Loucy (cell line): Measurements from ENCODE around the gene ARHGAP11A.

Source experiments
- H2AFZ ChIP-seq: fragments of 200-600 bp; sonication (generic); 2 replicates; pipeline ENCODE4 v1.6.0; 2016; ENCODE audit warnings: antibody characterized with exemption, mild to moderate bottlenecking, low read length, moderate library complexity
- H3F3A ChIP-seq: fragments of 200-600 bp; 2 replicates; pipeline ENCODE4 v1.6.0; 2016; ENCODE audit warnings: antibody characterized with exemption, low read depth, mild to moderate bottlenecking
- H3K27me3 ChIP-seq: fragments of 200-600 bp; sonication (generic); 2 replicates; pipeline ENCODE4 v1.6.1; 2014; ENCODE audit warnings: low read length, mild to moderate bottlenecking; ENCODE audit not compliant: insufficient read depth, poor library complexity, severe bottlenecking
- H3K36me3 ChIP-seq: fragments of 200-600 bp; sonication (generic); 2 replicates; pipeline ENCODE4 v1.6.1; 2016; ENCODE audit warnings: low read length; ENCODE audit not compliant: insufficient read depth
- H3K4me1 ChIP-seq: fragments of 200-600 bp; sonication (generic); 2 replicates; pipeline ENCODE4 v1.5.1; 2014; ENCODE audit warnings: low read length, mild to moderate bottlenecking; ENCODE audit not compliant: insufficient read depth, poor library complexity, severe bottlenecking
- H3K4me2 ChIP-seq: fragments of 200-600 bp; sonication (generic); 2 replicates; pipeline ENCODE4 v1.6.0; 2014; ENCODE audit warnings: antibody characterized with exemption, low read length, low read depth, mild to moderate bottlenecking; ENCODE audit not compliant: poor library complexity, severe bottlenecking
- H3K4me3 ChIP-seq: fragments of 200-600 bp; sonication (generic); 2 replicates; pipeline ENCODE4 v1.5.1; 2014; ENCODE audit warnings: low read length, mild to moderate bottlenecking, mixed read lengths; ENCODE audit not compliant: poor library complexity, severe bottlenecking
- H3K79me2 ChIP-seq: fragments of 200-600 bp; sonication (generic); 2 replicates; pipeline ENCODE4 v1.6.1; 2014; ENCODE audit warnings: low read length; ENCODE audit not compliant: insufficient read depth
- H3K9ac ChIP-seq: fragments of 200-600 bp; sonication (generic); 2 replicates; pipeline ENCODE4 v1.6.0; 2014; ENCODE audit warnings: mild to moderate bottlenecking, low read depth, low read length, moderate library complexity; ENCODE audit not compliant: poor library complexity, severe bottlenecking
- H3K9me2 ChIP-seq: fragments of 200-600 bp; sonication (generic); replicated peaks from 2 replicates; pipeline ENCODE4 v1.6.1; 2016; ENCODE audit warnings: low read depth, low read length, mixed read lengths
- H3K9me3 ChIP-seq: fragments of 200-600 bp; sonication (generic); 2 replicates; pipeline ENCODE4 v1.6.1; 2014; ENCODE audit warnings: mild to moderate bottlenecking, antibody characterized with exemption, low read length, low read depth; ENCODE audit not compliant: insufficient read depth
- H4K20me1 ChIP-seq: fragments of 200-600 bp; sonication (generic); 2 replicates; pipeline ENCODE4 v1.6.0; 2014; ENCODE audit warnings: antibody characterized with exemption, low read length, mild to moderate bottlenecking; ENCODE audit not compliant: insufficient read depth, poor library complexity, severe bottlenecking
- CTCF ChIP-seq: fragments of 200-600 bp; sonication (generic); conservative IDR thresholded peaks from 2 replicates; pipeline ENCODE4 v1.5.1; 2014; ENCODE audit warnings: mild to moderate bottlenecking, antibody characterized with exemption, low read length
- EZH2phosphoT487 ChIP-seq: fragments of 200-600 bp; IDR thresholded peaks from 2 replicates; pipeline ENCODE4 v1.6.1; 2018; ENCODE audit warnings: antibody characterized with exemption, mild to moderate bottlenecking, moderate library complexity, borderline replicate concordance

The ARHGAP11A gene

GRCh38 chr15:32667321-32667720 lies 52.0 kb downstream of the ARHGAP11A start:
- TF ChIP-seq CTCF, result no peak
- TF ChIP-seq EZH2phosphoT487, result no peak

GRCh38 chr15:32668942-32669341 lies 53.6 kb downstream of the ARHGAP11A start:
- Histone ChIP-seq H3K9me3 (no peaks in the 10 kb centered on the region), H4K20me1 (no peaks in the 10 kb centered on the region), H3K36me3 (no peaks in the 10 kb centered on the region), H3K9ac (no peak overlapping the region), H3K4me1 (no peaks in the 10 kb centered on the region), H3K79me2 (no peaks in the 10 kb centered on the region), H3K4me2 (no peak overlapping the region), H3K27me3 (no peaks in the 10 kb centered on the region), H3K9me2 (no peaks in the 10 kb centered on the region), H3F3A (no peaks in the 10 kb centered on the region), H3K4me3 (no peak overlapping the region), H2AFZ (no peak overlapping the region)
- TF ChIP-seq CTCF (no peak), EZH2phosphoT487 (no peak)

More at GRCh38 chr15:32667321-32667720, 52.0 kb downstream of the ARHGAP11A start:
- H3K79me2 ChIP-seq, result no peaks in the 10 kb centered on the region
- no peak overlapping the region for H2AFZ ChIP-seq
- H3K9me3 ChIP-seq, result no peaks in the 10 kb centered on the region
- H3K4me2 ChIP-seq, result no peak overlapping the region
- H3K4me1 ChIP-seq, result no peaks in the 10 kb centered on the region
- H3K36me3 ChIP-seq, result no peaks in the 10 kb centered on the region
- H3K27me3 ChIP-seq, result no peaks in the 10 kb centered on the region
- no peaks in the 10 kb centered on the region for H3K9me2 ChIP-seq
- H3F3A ChIP-seq, result no peaks in the 10 kb centered on the region
- H4K20me1 ChIP-seq, result no peaks in the 10 kb centered on the region
- no peak overlapping the region for H3K4me3 ChIP-seq
- no peak overlapping the region for H3K9ac ChIP-seq

GRCh38 chr15:32669896-32670611 lies 54.8 kb downstream of the ARHGAP11A start:
- no peaks in the 10 kb centered on the region for H3K36me3 ChIP-seq
- no peaks in the 10 kb centered on the region for H3K27me3 ChIP-seq
- no peaks in the 10 kb centered on the region for H3K79me2 ChIP-seq
- no peaks in the 10 kb centered on the region for H3K4me1 ChIP-seq
- no peak overlapping the region for H3K4me2 ChIP-seq
- H4K20me1 ChIP-seq, result no peaks in the 10 kb centered on the region
- H2AFZ ChIP-seq, result no peak overlapping the region
- TF ChIP-seq CTCF, result no peak
- no peak for TF ChIP-seq EZH2phosphoT487
- no peak overlapping the region for H3K9ac ChIP-seq
- no peaks in the 10 kb centered on the region for H3K9me2 ChIP-seq
- H3K4me3 ChIP-seq, result no peak overlapping the region
- no peaks in the 10 kb centered on the region for H3K9me3 ChIP-seq
- H3F3A ChIP-seq, result no peaks in the 10 kb centered on the region
